CD14-positive monocyte (primary cell): Measurements from ENCODE around the gene IL12RB1. TPM values are rescaled to one million over a fixed set of nuclear protein-coding genes. Genes with fewer than 3 reads are reported as not detected.
A peak's percentile ranks its signal among the peaks of the same experiment; 100 is the strongest.

Source experiments
- DNase-seq, 3 donors: peaks; one replicate each; pipeline ENCODE4 v3.0.0-alpha.2; 2011 to 2022
- H2AFZ ChIP-seq: 2 replicates; pipeline ENCODE4 v1.6.0; 2012; ENCODE audit warnings: mild to moderate bottlenecking, low read depth, low read length, inconsistent platforms; ENCODE audit not compliant: insufficient read depth, poor library complexity, severe bottlenecking
- H3K27ac ChIP-seq, 2 donors: 1 replicate in 1 of 2; 2 replicates in 1 of 2; pipeline ENCODE4 v1.5.1; 2012 to 2013; ENCODE audit warnings: low read length in 2 of 2, control low read depth in 1 of 2, inconsistent platforms in 1 of 2, low read depth in 1 of 2, mild to moderate bottlenecking in 1 of 2
- H3K27me3 ChIP-seq, 2 donors: one replicate each; pipeline versions ENCODE4 v1.6.0 to v1.6.1; 2011 to 2013; ENCODE audit warnings: low read length in 2 of 2; ENCODE audit not compliant: control insufficient read depth in 2 of 2, insufficient read depth in 2 of 2
- H3K36me3 ChIP-seq, 2 donors: replicated peaks in 1 of 2; 1 replicate in 1 of 2; 2 replicates in 1 of 2; pipeline versions ENCODE4 v1.5.1 to v1.6.1; 2012 to 2013; ENCODE audit warnings: low read length in 2 of 2, control low read depth in 1 of 2, inconsistent platforms in 1 of 2, mild to moderate bottlenecking in 1 of 2; ENCODE audit not compliant: insufficient read depth in 2 of 2, control insufficient read depth in 1 of 2
- H3K4me1 ChIP-seq, 2 donors: 1 replicate in 1 of 2; 2 replicates in 1 of 2; pipeline versions ENCODE4 v1.5.1 to v1.6.1; 2012 to 2013; ENCODE audit warnings: low read length in 2 of 2, control low read depth in 1 of 2, inconsistent platforms in 1 of 2, mild to moderate bottlenecking in 1 of 2, moderate library complexity in 1 of 2; ENCODE audit not compliant: insufficient read depth in 2 of 2, control insufficient read depth in 1 of 2
- H3K4me2 ChIP-seq: replicated peaks from 2 replicates; pipeline ENCODE3; 2012; ENCODE audit warnings: low read length, moderate library complexity, mild to moderate bottlenecking; ENCODE audit not compliant: poor library complexity, severe bottlenecking; ENCODE audit errors: extremely low read depth
- H3K4me3 ChIP-seq, 3 experiments: fragments of 200-600 bp in 1 of 3; sonication (generic) in 1 of 3; replicated peaks in 1 of 3; 1 replicate in 2 of 3; 2 replicates in 1 of 3; pipeline ENCODE4 v1.5.1; 2011 to 2013; ENCODE audit warnings: low read length in 3 of 3, mild to moderate bottlenecking in 3 of 3, control low read depth in 2 of 3, low read depth in 2 of 3, inconsistent platforms in 1 of 3, moderate library complexity in 1 of 3
- H3K79me2 ChIP-seq: 2 replicates; pipeline ENCODE4 v1.6.0; 2012; ENCODE audit warnings: mild to moderate bottlenecking, control low read depth, inconsistent platforms, low read length, moderate library complexity; ENCODE audit not compliant: insufficient read depth
- H3K9ac ChIP-seq: 2 replicates; pipeline ENCODE4 v1.6.0; 2017; ENCODE audit warnings: low read length, mild to moderate bottlenecking; ENCODE audit not compliant: insufficient read depth, poor library complexity, severe bottlenecking
- H3K9me3 ChIP-seq, 2 donors: replicated peaks in 1 of 2; 1 replicate in 1 of 2; 2 replicates in 1 of 2; pipeline versions ENCODE4 v1.5.1 to v1.6.1; 2012 to 2013; ENCODE audit warnings: low read length in 2 of 2, control low read depth in 1 of 2; ENCODE audit not compliant: control insufficient read depth in 1 of 2, insufficient read depth in 1 of 2
- H4K20me1 ChIP-seq: 2 replicates; pipeline ENCODE4 v1.6.0; 2012; ENCODE audit warnings: mild to moderate bottlenecking, low read length, control low read depth, moderate library complexity; ENCODE audit not compliant: insufficient read depth
- H3K27ac Mint-ChIP-seq, 7 donors: one replicate each; pipeline ENCODE4 v1.8.0; 2020; ENCODE audit warnings: mild to moderate bottlenecking in 7 of 7, mixed read lengths in 7 of 7, moderate library complexity in 6 of 7, inconsistent platforms in 2 of 7
- H3K27me3 Mint-ChIP-seq, 3 donors: one replicate each; pipeline ENCODE4 v1.8.0; 2021 to 2022; ENCODE audit warnings: low read depth in 3 of 3, mild to moderate bottlenecking in 3 of 3, mixed read lengths in 3 of 3, moderate library complexity in 3 of 3, inconsistent platforms in 1 of 3
- H3K36me3 Mint-ChIP-seq, 2 donors: one replicate each; pipeline ENCODE4 v1.8.0; 2020; ENCODE audit warnings: mixed read lengths in 2 of 2, inconsistent platforms in 1 of 2, mild to moderate bottlenecking in 1 of 2
- H3K4me1 Mint-ChIP-seq: one replicate; pipeline ENCODE4 v1.8.0; 2020; ENCODE audit warnings: mild to moderate bottlenecking, mixed read lengths
- H3K4me3 Mint-ChIP-seq, 2 donors: one replicate each; pipeline ENCODE4 v1.8.0; 2020; ENCODE audit warnings: mild to moderate bottlenecking in 2 of 2, mixed read lengths in 2 of 2, moderate library complexity in 1 of 2
- H3K9me3 Mint-ChIP-seq, 7 donors: one replicate each; pipeline ENCODE4 v1.8.0; 2020 to 2022; ENCODE audit warnings: mixed read lengths in 7 of 7, mild to moderate bottlenecking in 6 of 7, moderate library complexity in 6 of 7, inconsistent platforms in 2 of 7
- WGBS: methylation state at CpG from one replicate; pipeline ENCODE4 v1.1.5; 2013; ENCODE audit warnings: missing lambda C conversion rate; ENCODE audit not compliant: insufficient coverage; 5-methylcytosine and 5-hydroxymethylcytosine counted together
- intact Hi-C, 2 donors: fragments of 100-400 bp; cut with micrococcal nuclease; formaldehyde crosslinking; loops; one replicate each; pipeline versions ENCODE4 v1.15.0 to v1.15.1; 2023
- polyA plus RNA-seq, 3 donors: library from polyadenylated mRNA; depleted of rRNA in 1 of 3; unstranded in 2 of 3; stranded (reverse) in 1 of 3; fragments of 300-500 nt in 2 of 3; fragments of >200 nt in 1 of 3; fragmentation: Illumina TruSeq in 2 of 3; gene quantifications; 1 replicate in 2 of 3; 2 replicates in 1 of 3; pipeline ENCODE4 v1.2.3, GENCODE V29; 2012 to 2021
- TF ChIP-seq, protein P1 (sequence below): fragments of 200-600 bp; IDR thresholded peaks from one replicate; pipeline ENCODE4 v1.8.0; 2022; ENCODE audit warnings: antibody characterized with exemption, mild to moderate bottlenecking

The IL12RB1 gene
- polyA plus RNA-seq, 3 donors = 7.8 to 17.5 (median 7.9) TPM

DNA sequence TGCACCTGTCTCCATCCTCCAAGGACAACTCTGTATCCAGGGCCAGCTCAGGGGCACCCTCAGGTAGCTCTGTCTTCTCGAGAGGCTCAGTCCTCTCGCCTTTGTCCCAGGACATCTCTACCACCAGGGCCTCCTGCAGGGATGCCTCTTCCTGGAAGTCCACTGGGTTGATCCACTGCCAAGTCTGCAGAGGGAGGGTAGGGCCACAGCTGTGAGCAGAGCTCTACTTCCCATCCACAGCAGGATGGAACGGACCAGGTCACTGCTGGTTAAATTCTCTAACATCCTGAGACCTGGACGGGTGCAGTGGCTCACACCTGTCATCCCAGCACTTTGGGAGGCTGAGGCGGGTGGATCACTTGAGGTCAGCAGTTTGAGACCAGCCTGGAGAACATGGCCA, 26.8 kb downstream of the IL12RB1 start:
- Mint-ChIP-seq H3K36me3 (peaks cover 5 to 7% of the 10 kb centered on the region in 2 donors), H3K9me3 (peaks cover 0 to 4% (median 1%) of the 10 kb centered on the region in 7 donors), H3K27me3 (peaks cover 0 to 2% (median 0%) of the 10 kb centered on the region in 3 donors), H3K4me3 (no peak overlapping the region), H3K4me1 (peaks cover 18% of the 10 kb centered on the region), H3K27ac (peak overlapping the region in 2 of 7 donors; percentile 36 to 40)
- no peaks in the 10 kb centered on the region for H3K36me3 ChIP-seq
- H3K27ac ChIP-seq = no peak overlapping the region
- H3K4me1 ChIP-seq = peaks cover 14 to 19% of the 10 kb centered on the region in 2 donors
- no peak overlapping the region for H3K4me3 ChIP-seq
- no peak overlapping the region for H2AFZ ChIP-seq
- no peaks in the 10 kb centered on the region for H3K27me3 ChIP-seq
- no peak overlapping the region for H3K9ac ChIP-seq
- no peak overlapping the region for H3K4me2 ChIP-seq
- intact Hi-C loops = loop anchor here (1.0 to 10.0 kb wide), 5 partner anchors 53 to 195 kb away; a partner anchor contains a TSS
- TF ChIP-seq, protein P1, sequence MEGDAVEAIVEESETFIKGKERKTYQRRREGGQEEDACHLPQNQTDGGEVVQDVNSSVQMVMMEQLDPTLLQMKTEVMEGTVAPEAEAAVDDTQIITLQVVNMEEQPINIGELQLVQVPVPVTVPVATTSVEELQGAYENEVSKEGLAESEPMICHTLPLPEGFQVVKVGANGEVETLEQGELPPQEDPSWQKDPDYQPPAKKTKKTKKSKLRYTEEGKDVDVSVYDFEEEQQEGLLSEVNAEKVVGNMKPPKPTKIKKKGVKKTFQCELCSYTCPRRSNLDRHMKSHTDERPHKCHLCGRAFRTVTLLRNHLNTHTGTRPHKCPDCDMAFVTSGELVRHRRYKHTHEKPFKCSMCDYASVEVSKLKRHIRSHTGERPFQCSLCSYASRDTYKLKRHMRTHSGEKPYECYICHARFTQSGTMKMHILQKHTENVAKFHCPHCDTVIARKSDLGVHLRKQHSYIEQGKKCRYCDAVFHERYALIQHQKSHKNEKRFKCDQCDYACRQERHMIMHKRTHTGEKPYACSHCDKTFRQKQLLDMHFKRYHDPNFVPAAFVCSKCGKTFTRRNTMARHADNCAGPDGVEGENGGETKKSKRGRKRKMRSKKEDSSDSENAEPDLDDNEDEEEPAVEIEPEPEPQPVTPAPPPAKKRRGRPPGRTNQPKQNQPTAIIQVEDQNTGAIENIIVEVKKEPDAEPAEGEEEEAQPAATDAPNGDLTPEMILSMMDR = no peak
- 77% methylated on average over 2 of the region's 5 CpGs for WGBS
- no peaks in the 10 kb centered on the region for H3K79me2 ChIP-seq
- H4K20me1 ChIP-seq = no peaks in the 10 kb centered on the region
- DNase-seq = no peak
- H3K9me3 ChIP-seq = no peaks in the 10 kb centered on the region

DNA sequence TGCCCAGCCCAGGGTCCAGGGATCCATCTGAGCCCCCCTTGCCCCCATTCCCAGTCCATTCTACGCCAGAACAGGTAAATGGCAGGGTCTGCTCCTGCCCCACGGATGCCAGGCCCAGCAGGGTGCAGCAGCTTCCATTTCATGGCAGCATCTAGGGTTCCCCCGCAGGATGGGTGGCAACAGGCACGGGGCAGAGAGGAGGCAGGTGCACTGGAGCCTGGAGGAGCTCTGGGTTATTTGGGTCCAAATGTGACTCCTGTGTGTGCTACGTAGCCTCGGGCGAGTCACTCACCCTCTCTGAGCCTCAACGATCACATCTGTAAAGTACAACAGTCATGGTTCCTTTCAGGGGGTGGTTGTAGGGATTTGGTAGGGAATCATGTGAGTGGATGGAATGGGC, 27.4 kb downstream of the IL12RB1 start:
- H3K4me3 Mint-ChIP-seq = no peak overlapping the region
- H3K36me3 ChIP-seq = no peaks in the 10 kb centered on the region
- H3K27me3 ChIP-seq = no peaks in the 10 kb centered on the region
- intact Hi-C loops = loop anchor here (1.0 to 5.0 kb wide), 3 partner anchors 52 to 122 kb away; no protein-coding TSS in a partner anchor
- TF ChIP-seq, protein P1 = no peak
- peaks cover 14 to 19% of the 10 kb centered on the region in 2 donors for H3K4me1 ChIP-seq
- no peak overlapping the region for H2AFZ ChIP-seq
- H3K36me3 Mint-ChIP-seq = peaks cover 5 to 7% of the 10 kb centered on the region in 2 donors
- DNase-seq = no peak
- H3K27ac Mint-ChIP-seq = no peak overlapping the region
- H3K27ac ChIP-seq = no peak overlapping the region
- no peak overlapping the region for H3K9ac ChIP-seq
- H3K9me3 ChIP-seq = no peaks in the 10 kb centered on the region
- peaks cover 18% of the 10 kb centered on the region for H3K4me1 Mint-ChIP-seq
- H4K20me1 ChIP-seq = no peaks in the 10 kb centered on the region
- H3K4me2 ChIP-seq = no peak overlapping the region
- H3K4me3 ChIP-seq = no peak overlapping the region
- no peaks in the 10 kb centered on the region for H3K79me2 ChIP-seq
- peaks cover 0 to 2% (median 2%) of the 10 kb centered on the region in 3 donors for H3K27me3 Mint-ChIP-seq
- peaks cover 0 to 4% (median 1%) of the 10 kb centered on the region in 7 donors for H3K9me3 Mint-ChIP-seq
- WGBS = 81% methylated on average over 6 of the region's 8 CpGs
